CD4-positive, CD25-positive, alpha-beta regulatory T cell (primary cell): ENCODE data around the gene UBA7. TPM values are rescaled to one million over a fixed set of nuclear protein-coding genes. Genes with fewer than 3 reads are reported as not detected.

Source experiments
- ATAC-seq, 2 donors: fragments of 150-1000 bp; cut with Tn5 transposase; one replicate each; pipeline ENCODE4 v1.10.0; 2021; ENCODE audit warnings: low read depth in 2 of 2, moderate number of reproducible peaks in 2 of 2, moderate library complexity in 1 of 2
- DNase-seq, 3 donors: peaks; one replicate each; pipeline versions ENCODE4 v3.0.0 to v3.0.0-alpha.2; 2012 to 2022; ENCODE audit warnings: mixed read lengths in 1 of 3
- H3K27ac ChIP-seq: one replicate; pipeline ENCODE4 v1.7.0; 2013; ENCODE audit warnings: mild to moderate bottlenecking, low read length; ENCODE audit not compliant: insufficient read depth, poor library complexity, severe bottlenecking
- H3K27me3 ChIP-seq: one replicate; pipeline ENCODE4 v1.7.0; 2013; ENCODE audit warnings: low read length; ENCODE audit not compliant: control insufficient read depth, insufficient read depth
- H3K36me3 ChIP-seq: one replicate; pipeline ENCODE4 v1.7.0; 2013; ENCODE audit warnings: mild to moderate bottlenecking, low read length, moderate library complexity; ENCODE audit not compliant: control insufficient read depth, insufficient read depth
- H3K4me1 ChIP-seq: 2 replicates; pipeline ENCODE4 v1.7.0; 2013; ENCODE audit warnings: mild to moderate bottlenecking, low read length; ENCODE audit not compliant: insufficient read depth, control insufficient read depth, poor library complexity, severe bottlenecking
- H3K4me3 ChIP-seq: one replicate; pipeline ENCODE4 v1.7.0; 2013; ENCODE audit warnings: low read depth, mild to moderate bottlenecking, low read length, moderate library complexity
- H3K9me3 ChIP-seq, 2 experiments: 1 replicate in 1 of 2; 2 replicates in 1 of 2; pipeline ENCODE4 v1.7.0; 2013; ENCODE audit warnings: low read length in 2 of 2, mild to moderate bottlenecking in 1 of 2, moderate library complexity in 1 of 2; ENCODE audit not compliant: control insufficient read depth in 2 of 2
- H3K27ac Mint-ChIP-seq, 3 donors: one replicate each; pipeline ENCODE4 v1.8.0; 2020 to 2022; ENCODE audit warnings: mild to moderate bottlenecking in 3 of 3, mixed read lengths in 3 of 3, moderate library complexity in 2 of 3
- H3K27me3 Mint-ChIP-seq: one replicate; pipeline ENCODE4 v1.8.0; 2022; ENCODE audit warnings: mild to moderate bottlenecking, mixed read lengths
- H3K36me3 Mint-ChIP-seq: one replicate; pipeline ENCODE4 v1.8.0; 2020; ENCODE audit warnings: mixed read lengths
- H3K4me1 Mint-ChIP-seq, 4 donors: one replicate each; pipeline ENCODE4 v1.8.0; 2020 to 2022; ENCODE audit warnings: mixed read lengths in 4 of 4, mild to moderate bottlenecking in 1 of 4
- H3K4me3 Mint-ChIP-seq, 4 donors: one replicate each; pipeline ENCODE4 v1.8.0; 2020 to 2022; ENCODE audit warnings: mild to moderate bottlenecking in 4 of 4, mixed read lengths in 4 of 4, moderate library complexity in 3 of 4
- H3K9me3 Mint-ChIP-seq, 7 donors: one replicate each; pipeline ENCODE4 v1.8.0; 2020 to 2022; ENCODE audit warnings: mixed read lengths in 7 of 7, mild to moderate bottlenecking in 3 of 7, moderate library complexity in 2 of 7
- polyA plus RNA-seq, 4 donors: library from polyadenylated mRNA; unstranded; fragments of 300-500 nt; fragmentation: Illumina TruSeq; gene quantifications; one replicate each; pipeline ENCODE4 v1.2.3, GENCODE V29; 2021
- total RNA-seq: library from RNA; stranded (reverse); gene quantifications from one replicate; pipeline ENCODE4 v1.2.3, GENCODE V29; 2022

Gene UBA7
- total and polyA plus RNA-seq, 5 donors from 2014 or later, result 30.6 to 201 (median 39.6) TPM

GRCh38 chr3:49763981-49764380 is 49.8 kb downstream of the UBA7 start:
- Histone ChIP-seq H3K4me3 (no peak overlapping the region), H3K4me1 (no peaks in the 10 kb centered on the region), H3K9me3 (no peaks in the 10 kb centered on the region), H3K27ac (no peak overlapping the region), H3K36me3 (peaks cover 13% of the 10 kb centered on the region), H3K27me3 (no peaks in the 10 kb centered on the region)
- H3K27ac Mint-ChIP-seq, result no peak overlapping the region
- peaks cover 7% of the 10 kb centered on the region for H3K36me3 Mint-ChIP-seq
- peaks cover 6 to 31% (median 14%) of the 10 kb centered on the region in 4 donors for H3K4me1 Mint-ChIP-seq
- no peak for DNase-seq
- H3K27me3 Mint-ChIP-seq, result no peaks in the 10 kb centered on the region
- H3K9me3 Mint-ChIP-seq, result no peaks in the 10 kb centered on the region
- H3K4me3 Mint-ChIP-seq, result no peak overlapping the region
- no peak for ATAC-seq

GRCh38 chr3:49761661-49762060 is 52.1 kb downstream of the UBA7 start:
- Mint-ChIP-seq H3K27me3 (no peaks in the 10 kb centered on the region), H3K4me1 (peaks cover 11 to 37% (median 22%) of the 10 kb centered on the region in 4 donors), H3K36me3 (peaks cover 12% of the 10 kb centered on the region), H3K27ac (peak overlapping the region in 1 of 3 donors; percentile 83), H3K4me3 (no peak overlapping the region), H3K9me3 (no peaks in the 10 kb centered on the region)
- ATAC-seq (no peak), DNase-seq (no peak)
- Histone ChIP-seq H3K4me3 (no peak overlapping the region), H3K36me3 (peaks cover 12% of the 10 kb centered on the region), H3K27ac (no peak overlapping the region), H3K4me1 (no peaks in the 10 kb centered on the region), H3K9me3 (no peaks in the 10 kb centered on the region), H3K27me3 (no peaks in the 10 kb centered on the region)

- H3K4me1 ChIP-seq, result no peaks in the 10 kb centered on the region
- no peak overlapping the region for H3K4me3 Mint-ChIP-seq
- peaks cover 6% of the 10 kb centered on the region for H3K36me3 ChIP-seq
- no peaks in the 10 kb centered on the region for H3K9me3 ChIP-seq
- ATAC-seq (no peak), DNase-seq (no peak)
- H3K27me3 ChIP-seq, result no peaks in the 10 kb centered on the region
- H3K9me3 Mint-ChIP-seq, result no peaks in the 10 kb centered on the region
- peaks cover 10% of the 10 kb centered on the region for H3K36me3 Mint-ChIP-seq
- H3K27ac ChIP-seq, result no peak overlapping the region
- no peak overlapping the region for H3K4me3 ChIP-seq
- H3K27me3 Mint-ChIP-seq, result no peaks in the 10 kb centered on the region
- peak overlapping the region in 2 of 3 donors; percentile 8 to 88 for H3K27ac Mint-ChIP-seq
- peaks cover 25 to 48% (median 27%) of the 10 kb centered on the region in 4 donors for H3K4me1 Mint-ChIP-seq
These were observed 54.5 kb downstream of the UBA7 start for GRCh38 chr3:49759226-49759625.

- Histone ChIP-seq H3K9me3 (no peaks in the 10 kb centered on the region), H3K36me3 (peaks cover 6% of the 10 kb centered on the region), H3K4me3 (no peak overlapping the region), H3K27ac (no peak overlapping the region), H3K27me3 (no peaks in the 10 kb centered on the region), H3K4me1 (no peaks in the 10 kb centered on the region)
- ATAC-seq (no peak), DNase-seq (no peak)
- Mint-ChIP-seq H3K9me3 (peaks cover 0 to 1% (median 0%) of the 10 kb centered on the region in 7 donors), H3K27me3 (no peaks in the 10 kb centered on the region), H3K4me1 (peaks cover 27 to 58% (median 35%) of the 10 kb centered on the region in 4 donors), H3K27ac (no peak overlapping the region), H3K4me3 (no peak overlapping the region), H3K36me3 (peaks cover 14% of the 10 kb centered on the region)
These were observed 56.6 kb downstream of the UBA7 start for GRCh38 chr3:49757197-49757596.

GRCh38 chr3:49756036-49756435 is 57.7 kb downstream of the UBA7 start:
- Histone ChIP-seq H3K4me3 (no peak overlapping the region), H3K9me3 (no peaks in the 10 kb centered on the region), H3K27ac (no peak overlapping the region), H3K4me1 (no peaks in the 10 kb centered on the region), H3K27me3 (no peaks in the 10 kb centered on the region), H3K36me3 (peaks cover 6% of the 10 kb centered on the region)
- no peak for DNase-seq
- Mint-ChIP-seq H3K27ac (peak overlapping the region in 2 of 3 donors; percentile 37 to 75), H3K27me3 (no peaks in the 10 kb centered on the region), H3K36me3 (peaks cover 14% of the 10 kb centered on the region), H3K4me3 (no peak overlapping the region), H3K4me1 (peaks cover 32 to 58% (median 38%) of the 10 kb centered on the region in 4 donors), H3K9me3 (peaks cover 0 to 1% (median 0%) of the 10 kb centered on the region in 7 donors)
- ATAC-seq, result no peak

Other genes with a start within 250 kb of the UBA7 start
- gene APEH, start 139.6 kb downstream of the UBA7 start, total RNA-seq, result 87.7 TPM
- gene APEH, start 139.6 kb downstream of the UBA7 start, polyA plus RNA-seq, result 100 to 1,000 TPM; 126 to 138 (median 135) TPM
- gene MST1, start 124.5 kb downstream of the UBA7 start, total RNA-seq, result 4.1 TPM
- gene MST1, start 124.5 kb downstream of the UBA7 start, polyA plus RNA-seq, result 1 to 10 TPM in 2 of 4 donors, under 1 TPM in 2; 0.76 to 1.6 (median 0.97) TPM
- 47.1 TPM for gene RNF123, start 124.4 kb downstream of the UBA7 start, total RNA-seq
- gene RNF123, start 124.4 kb downstream of the UBA7 start, polyA plus RNA-seq, result 10 to 100 TPM in 3 of 4 donors, 1 to 10 TPM in 1; 9.8 to 16.6 (median 12.6) TPM
- gene AMIGO3, start 94.3 kb downstream of the UBA7 start, total RNA-seq, result not detected
- gene AMIGO3, start 94.3 kb downstream of the UBA7 start, polyA plus RNA-seq, result 1 to 10 TPM in 3 of 4 donors, under 1 TPM in 1; 0.53 to 1.5 (median 1.1) TPM
- gene GMPPB, start 90.0 kb downstream of the UBA7 start, total RNA-seq, result 32.1 TPM
- 10 to 100 TPM; 14.7 to 29.7 (median 16.9) TPM for gene GMPPB, start 90.0 kb downstream of the UBA7 start, polyA plus RNA-seq
- gene IP6K1, start 27.4 kb downstream of the UBA7 start, total RNA-seq, result 61.5 TPM
- 10 to 100 TPM; 31.6 to 39.6 (median 32.2) TPM for gene IP6K1, start 27.4 kb downstream of the UBA7 start, polyA plus RNA-seq
- gene CDHR4, start 14.1 kb downstream of the UBA7 start, total RNA-seq, result 0.32 TPM
- gene CDHR4, start 14.1 kb downstream of the UBA7 start, polyA plus RNA-seq, result not detected
- 1.2 TPM for gene INKA1, start 10.7 kb downstream of the UBA7 start, total RNA-seq
- 1 to 10 TPM in 1 of 4 donors, under 1 TPM in 3; 0.62 to 1.0 (median 0.82) TPM for gene INKA1, start 10.7 kb downstream of the UBA7 start, polyA plus RNA-seq
- 7.9 TPM for gene TRAIP, start 42.6 kb upstream of the UBA7 start, total RNA-seq
- 1 to 10 TPM in 3 of 4 donors, under 1 TPM in 1; 0.52 to 3.2 (median 1.7) TPM for gene TRAIP, start 42.6 kb upstream of the UBA7 start, polyA plus RNA-seq
- gene CAMKV, start 56.0 kb upstream of the UBA7 start, total RNA-seq, result not detected
- not detected for gene CAMKV, start 56.0 kb upstream of the UBA7 start, polyA plus RNA-seq
- 2.0 TPM for gene MST1R, start 89.9 kb upstream of the UBA7 start, total RNA-seq
- gene MST1R, start 89.9 kb upstream of the UBA7 start, polyA plus RNA-seq, result under 1 TPM in 2 of 4 donors, not detected in 2; 0.25 to 0.31 TPM
- 4.7 TPM for gene MON1A, start 115.9 kb upstream of the UBA7 start, total RNA-seq
- gene MON1A, start 115.9 kb upstream of the UBA7 start, polyA plus RNA-seq, result 10 to 100 TPM; 14.9 to 20.1 (median 19.2) TPM
- 142 TPM for gene RBM6, start 126.2 kb upstream of the UBA7 start, total RNA-seq
- gene RBM6, start 126.2 kb upstream of the UBA7 start, polyA plus RNA-seq, result 10 to 100 TPM; 23.1 to 27.4 (median 24.7) TPM